CD1c-positive myeloid dendritic cell (primary cell): Measurements from ENCODE around the gene CALB2.
"Not testable (repeated sequence)": the region's sequence is repeated elsewhere in the genome, so short reads cannot be mapped to it uniquely, and the experiment has no call there.

Source experiments
- DNase-seq: peaks from one replicate; pipeline ENCODE4 v3.0.0-alpha.2; 2016; ENCODE audit errors: extremely low spot score

The CALB2 gene

GRCh38 chr16:71352963-71353460, 5.5 kb upstream of the CALB2 start:
- no peak for DNase-seq

GRCh38 chr16:71353736-71354135, 4.8 kb upstream of the CALB2 start:
- DNase-seq = no peak

- DNase-seq = no peak
Observed at GRCh38 chr16:71354156-71354555, 4.4 kb upstream of the CALB2 start.

- DNase-seq = no peak
Observed at GRCh38 chr16:71356051-71356740, 2.3 kb upstream of the CALB2 start.

GRCh38 chr16:71356936-71357335, 1.6 kb upstream of the CALB2 start:
- DNase-seq = not testable (repeated sequence)

- no peak for DNase-seq
Observed at GRCh38 chr16:71357681-71358080, 842 bp upstream of the CALB2 start.

GRCh38 chr16:71359431-71359830, 908 bp downstream of the CALB2 start:
- DNase-seq = no peak

GRCh38 chr16:71360378-71360777, 1.9 kb downstream of the CALB2 start:
- DNase-seq = no peak

GRCh38 chr16:71364133-71364681, 5.7 kb downstream of the CALB2 start:
- no peak for DNase-seq

- DNase-seq = no peak
Observed at GRCh38 chr16:71365021-71365420, 6.5 kb downstream of the CALB2 start.

- peak; percentile 12 for DNase-seq
Observed at GRCh38 chr16:71367241-71367976, 8.9 kb downstream of the CALB2 start.

- DNase-seq = no peak
Observed at GRCh38 chr16:71368958-71369357, 10.4 kb downstream of the CALB2 start.

GRCh38 chr16:71369494-71369893, 11.0 kb downstream of the CALB2 start:
- no peak for DNase-seq

- DNase-seq = no peak
Observed at GRCh38 chr16:71371237-71371636, 12.7 kb downstream of the CALB2 start.

GRCh38 chr16:71373073-71373472, 14.6 kb downstream of the CALB2 start:
- no peak for DNase-seq

GRCh38 chr16:71376465-71377157, 18.1 kb downstream of the CALB2 start:
- DNase-seq = no peak

GRCh38 chr16:71379711-71380110, 21.2 kb downstream of the CALB2 start:
- DNase-seq = no peak

GRCh38 chr16:71380831-71381230, 22.3 kb downstream of the CALB2 start:
- no peak for DNase-seq

GRCh38 chr16:71383054-71383773, 24.7 kb downstream of the CALB2 start:
- DNase-seq = no peak

- DNase-seq = no peak
Observed at GRCh38 chr16:71384073-71384724, 25.7 kb downstream of the CALB2 start.
